AG04449 (cell line): ENCODE measurements around the gene TMEM190.

Source experiments
- CTCF ChIA-PET: fragments of 350-600 bp; formaldehyde crosslinking; extraction: SDS; loops from one replicate; lab custom pipeline; 2021; ENCODE audit warnings: antibody characterized with exemption; lab: Yijun Ruan, JAX
- POLR2A ChIA-PET: fragments of 400-600, 350-600 bp; formaldehyde crosslinking; extraction: SDS; loops from one replicate; lab custom pipeline; 2020; ENCODE audit warnings: antibody characterized with exemption, inconsistent platforms; lab: Yijun Ruan, JAX
- DNase-seq: peaks from one replicate; pipeline ENCODE4 v3.0.0-alpha.2; 2010; ENCODE audit warnings: low read depth, low spot score
- H3K4me3 ChIP-seq: 2 replicates; pipeline ENCODE4 v1.5.1; 2011; ENCODE audit warnings: low read depth, mild to moderate bottlenecking, control low read depth, low read length
- CTCF ChIP-seq: IDR thresholded peaks from one replicate; pipeline ENCODE4 v1.5.1; 2011; ENCODE audit warnings: mild to moderate bottlenecking, moderate library complexity, low read length, control low read depth, inconsistent platforms; ENCODE audit not compliant: insufficient read depth; ENCODE audit errors: missing control alignments

The TMEM190 gene

GRCh38 chr19:55350620-55351315 is 25.9 kb upstream of the TMEM190 start:
- no peak for DNase-seq
- ChIA-PET CTCF (interaction anchor here (1.0 to 1.7 kb wide), 3 partner anchors 12 to 49 kb away, joined by 3 to 9 read pairs (median 6); partner anchors contain the start of gene KMT5C), POLR2A (interaction anchor here (0.6 to 3.3 kb wide), 3 partner anchors 11 to 14 kb away, joined by 3 to 14 read pairs (median 3); partner anchors contain the start of gene KMT5C)
- H3K4me3 ChIP-seq, result no peak overlapping the region
- no peak for TF ChIP-seq CTCF

- POLR2A ChIA-PET, result no interaction called here
- CTCF ChIA-PET, result no interaction called here
- DNase-seq, result no peak
- H3K4me3 ChIP-seq, result no peak overlapping the region
- no peak for TF ChIP-seq CTCF
Observed at GRCh38 chr19:55352040-55352439, 24.6 kb upstream of the TMEM190 start.

GRCh38 chr19:55352549-55353145 is 24.0 kb upstream of the TMEM190 start:
- DNase-seq, result no peak
- TF ChIP-seq CTCF, result no peak
- no peak overlapping the region for H3K4me3 ChIP-seq
- ChIA-PET CTCF (interaction anchor here (1.1 to 1.3 kb wide), 2 partner anchors 14 to 16 kb away, joined by 3 to 4 read pairs; partner anchors contain the start of gene KMT5C), POLR2A (interaction anchor here (1.4 kb wide), 1 partner anchor 55 kb away, joined by 4 read pairs; the partner anchor contains the start of gene UBE2S)

GRCh38 chr19:55353356-55353802 is 23.2 kb upstream of the TMEM190 start:
- H3K4me3 ChIP-seq, result peak overlapping the region; percentile 59
- CTCF ChIA-PET, result interaction anchor here (1.1 to 1.3 kb wide), 2 partner anchors 14 to 16 kb away, joined by 3 to 4 read pairs; partner anchors contain the start of gene KMT5C

GRCh38 chr19:55353803-55354697 is 22.6 kb upstream of the TMEM190 start:
- CTCF ChIA-PET, result interaction anchor here (1.1 to 1.3 kb wide), 2 partner anchors 15 kb away, joined by 3 to 4 read pairs; partner anchors contain the start of gene KMT5C
- TF ChIP-seq CTCF, result no peak
- POLR2A ChIA-PET, result interaction anchor here (0.5 to 1.4 kb wide), 2 partner anchors 10 to 53 kb away, joined by 3 to 4 read pairs; partner anchors contain the start of gene UBE2S
- no peak for DNase-seq
- peak overlapping the region; percentile 59 for H3K4me3 ChIP-seq

More at GRCh38 chr19:55353356-55353802, 23.2 kb upstream of the TMEM190 start:
- POLR2A ChIA-PET, result interaction anchor here (1.4 kb wide), 1 partner anchor 54 kb away, joined by 4 read pairs; the partner anchor contains the start of gene UBE2S
- DNase-seq, result no peak
- TF ChIP-seq CTCF, result no peak
